ENCODE measurements around the gene SRC. TPM values are rescaled to one million over a fixed set of nuclear protein-coding genes. Genes with fewer than 3 reads are reported as not detected.

The SRC gene
- total RNA-seq, 1 donor from 2014 or later: 49.7 TPM

DNA sequence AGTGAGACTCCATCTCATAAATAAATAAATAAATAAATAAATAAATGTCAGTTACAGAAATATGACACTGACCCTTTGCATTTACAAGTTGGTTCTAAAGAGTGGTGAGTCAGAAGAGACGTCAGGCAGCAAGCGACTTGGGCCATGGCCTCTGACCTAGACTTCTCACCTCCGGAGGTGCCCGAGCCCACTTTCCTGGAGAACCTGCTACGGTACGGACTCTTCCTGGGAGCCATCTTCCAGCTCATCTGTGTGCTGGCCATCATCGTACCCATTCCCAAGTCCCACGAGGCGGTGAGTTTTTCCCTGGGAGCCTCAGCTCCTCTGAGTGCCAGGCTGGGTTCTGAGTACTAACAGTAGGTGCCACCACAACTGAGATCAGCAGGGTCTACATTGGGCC, 44.8 kb upstream of the SRC start:
- no peak overlapping the region for H3K4me3 ChIP-seq (ENCODE audit: low read depth, low read length)
- TF ChIP-seq, protein P1, sequence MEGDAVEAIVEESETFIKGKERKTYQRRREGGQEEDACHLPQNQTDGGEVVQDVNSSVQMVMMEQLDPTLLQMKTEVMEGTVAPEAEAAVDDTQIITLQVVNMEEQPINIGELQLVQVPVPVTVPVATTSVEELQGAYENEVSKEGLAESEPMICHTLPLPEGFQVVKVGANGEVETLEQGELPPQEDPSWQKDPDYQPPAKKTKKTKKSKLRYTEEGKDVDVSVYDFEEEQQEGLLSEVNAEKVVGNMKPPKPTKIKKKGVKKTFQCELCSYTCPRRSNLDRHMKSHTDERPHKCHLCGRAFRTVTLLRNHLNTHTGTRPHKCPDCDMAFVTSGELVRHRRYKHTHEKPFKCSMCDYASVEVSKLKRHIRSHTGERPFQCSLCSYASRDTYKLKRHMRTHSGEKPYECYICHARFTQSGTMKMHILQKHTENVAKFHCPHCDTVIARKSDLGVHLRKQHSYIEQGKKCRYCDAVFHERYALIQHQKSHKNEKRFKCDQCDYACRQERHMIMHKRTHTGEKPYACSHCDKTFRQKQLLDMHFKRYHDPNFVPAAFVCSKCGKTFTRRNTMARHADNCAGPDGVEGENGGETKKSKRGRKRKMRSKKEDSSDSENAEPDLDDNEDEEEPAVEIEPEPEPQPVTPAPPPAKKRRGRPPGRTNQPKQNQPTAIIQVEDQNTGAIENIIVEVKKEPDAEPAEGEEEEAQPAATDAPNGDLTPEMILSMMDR (IDR thresholded peaks at IDR 0.05; ENCODE audit: insufficient read depth, low read length, poor library complexity, severe bottlenecking): no peak
- H3K27me3 ChIP-seq (ENCODE audit: control insufficient read depth, insufficient read depth, low read length): no peaks in the 10 kb centered on the region
- no peak for DNase-seq (ENCODE audit: low read depth)
- H3K36me3 ChIP-seq (ENCODE audit: control insufficient read depth, insufficient read depth, low read length): no peaks in the 10 kb centered on the region

DNA sequence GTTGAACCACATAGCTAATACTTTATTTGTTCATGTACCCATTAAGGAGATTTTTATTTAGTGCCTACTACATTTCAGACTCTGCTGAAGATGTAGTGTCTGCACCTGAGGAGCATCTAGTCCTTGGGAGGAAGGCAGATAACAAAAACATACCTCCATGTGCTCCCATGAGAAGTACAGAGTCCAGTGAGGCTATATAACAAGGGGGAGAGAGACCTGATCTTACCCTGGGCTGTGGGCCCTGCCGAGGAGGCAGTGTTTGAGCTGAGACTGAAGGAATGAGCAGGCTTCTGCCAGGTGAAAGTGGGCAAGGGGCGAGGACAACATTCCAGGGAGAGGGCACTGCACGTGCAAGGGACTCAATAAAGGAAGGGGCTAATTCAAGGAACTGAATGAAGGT, 44.4 kb upstream of the SRC start:
- DNase-seq (ENCODE audit: low read depth): no peak
- no peak overlapping the region for H3K4me3 ChIP-seq (ENCODE audit: low read depth, low read length)
- H3K36me3 ChIP-seq (ENCODE audit: control insufficient read depth, insufficient read depth, low read length): no peaks in the 10 kb centered on the region
- H3K27me3 ChIP-seq (ENCODE audit: control insufficient read depth, insufficient read depth, low read length): no peaks in the 10 kb centered on the region
- TF ChIP-seq, protein P1 (IDR thresholded peaks at IDR 0.05; ENCODE audit: insufficient read depth, low read length, poor library complexity, severe bottlenecking): no peak

DNA sequence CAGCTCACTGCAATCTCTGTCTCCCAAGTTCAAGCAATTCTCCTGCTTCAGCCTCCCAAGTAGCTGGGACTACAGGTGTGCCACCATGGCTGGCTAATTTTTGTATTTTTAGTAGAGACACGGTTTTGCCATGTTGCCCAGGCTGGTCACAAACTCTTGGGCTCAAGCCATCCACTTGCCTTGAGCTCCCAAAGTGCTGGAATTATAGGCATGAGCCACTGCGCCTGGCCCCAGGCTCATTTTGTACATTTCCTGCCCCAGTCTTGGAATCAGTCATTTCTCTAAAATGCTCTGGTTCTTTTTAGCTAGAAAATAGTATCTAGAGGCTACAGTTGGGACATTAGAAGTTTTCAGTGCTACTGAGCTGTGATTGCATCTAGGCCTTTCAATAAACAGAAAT, 43.0 kb upstream of the SRC start:
- no peak for DNase-seq (ENCODE audit: low read depth)

DNA sequence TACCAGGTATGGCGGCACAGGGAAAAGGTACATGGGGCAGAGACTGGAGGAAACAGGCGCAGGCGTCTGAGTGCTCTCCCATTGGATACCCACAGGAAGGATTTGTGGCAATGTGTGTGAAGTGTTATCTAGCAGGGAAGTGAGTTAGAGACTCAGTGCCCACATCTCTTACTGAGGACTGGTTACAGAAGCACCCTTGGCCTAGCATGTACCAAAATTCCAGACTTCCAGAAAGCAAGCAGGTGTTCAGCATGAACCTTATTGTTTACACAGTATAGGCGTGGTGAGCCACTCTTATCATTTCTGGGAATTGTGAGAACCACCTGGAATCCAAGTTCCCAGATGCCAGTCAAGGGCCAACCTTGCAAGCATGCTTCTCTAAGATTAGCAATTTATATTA, 42.3 kb upstream of the SRC start:
- H3K4me3 ChIP-seq (ENCODE audit: low read depth, low read length): no peak overlapping the region
- DNase-seq (ENCODE audit: low read depth): no peak
- H3K36me3 ChIP-seq (ENCODE audit: control insufficient read depth, insufficient read depth, low read length): no peaks in the 10 kb centered on the region
- H3K27me3 ChIP-seq (ENCODE audit: control insufficient read depth, insufficient read depth, low read length): no peaks in the 10 kb centered on the region
- TF ChIP-seq, protein P1 (IDR thresholded peaks at IDR 0.05; ENCODE audit: insufficient read depth, low read length, poor library complexity, severe bottlenecking): no peak

More for the DNA sequence above, 43.0 kb upstream of the SRC start:
- TF ChIP-seq, protein P1 (IDR thresholded peaks at IDR 0.05; ENCODE audit: insufficient read depth, low read length, poor library complexity, severe bottlenecking): no peak
- Histone ChIP-seq H3K36me3 (ENCODE audit: control insufficient read depth, insufficient read depth, low read length) (no peaks in the 10 kb centered on the region), H3K4me3 (ENCODE audit: low read depth, low read length) (no peak overlapping the region), H3K27me3 (ENCODE audit: control insufficient read depth, insufficient read depth, low read length) (no peaks in the 10 kb centered on the region)

DNA sequence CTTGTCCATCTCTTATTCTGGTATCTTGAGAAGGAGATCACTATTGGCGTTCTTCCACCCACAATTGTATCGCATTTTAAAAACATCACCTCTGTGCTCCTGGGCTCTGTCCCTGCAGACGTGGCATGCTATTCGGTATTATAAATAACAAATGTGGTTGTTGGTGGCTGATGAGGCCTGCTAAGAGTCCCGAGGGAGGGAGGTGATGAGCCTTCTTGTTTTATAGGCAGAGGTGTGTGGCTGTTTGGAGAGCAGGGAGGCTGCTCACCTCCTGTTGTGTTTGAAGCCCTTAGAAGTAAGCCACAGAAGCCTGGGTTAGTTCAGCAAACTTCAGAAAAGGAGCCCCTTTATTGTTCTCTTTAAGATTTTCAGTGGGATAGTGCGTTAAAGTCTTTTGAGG, 40.9 kb upstream of the SRC start:
- DNase-seq (ENCODE audit: low read depth): no peak
- Histone ChIP-seq H3K27me3 (ENCODE audit: control insufficient read depth, insufficient read depth, low read length) (no peaks in the 10 kb centered on the region), H3K4me3 (ENCODE audit: low read depth, low read length) (no peak overlapping the region), H3K36me3 (ENCODE audit: control insufficient read depth, insufficient read depth, low read length) (no peaks in the 10 kb centered on the region)
- TF ChIP-seq, protein P1 (IDR thresholded peaks at IDR 0.05; ENCODE audit: insufficient read depth, low read length, poor library complexity, severe bottlenecking): no peak

DNA sequence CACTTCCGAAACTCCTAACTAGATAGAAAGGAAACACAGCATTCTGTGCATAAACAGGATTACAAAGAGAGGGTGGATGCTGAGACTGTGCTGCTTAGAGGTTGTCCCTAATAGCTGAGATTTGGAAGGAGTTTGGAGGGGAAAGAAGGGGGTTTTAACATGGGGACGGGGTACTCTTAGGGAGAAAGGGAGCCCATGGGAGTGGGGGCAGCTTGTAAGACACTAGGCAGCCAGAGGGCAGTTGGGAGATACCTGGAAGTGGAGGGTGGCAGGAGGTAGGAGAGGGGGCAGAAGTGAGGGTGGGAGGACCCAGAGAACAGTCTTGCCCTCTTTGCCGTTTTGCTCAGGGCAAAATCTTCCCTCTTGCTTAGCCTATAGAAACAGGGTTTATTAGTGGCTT, 40.1 kb upstream of the SRC start:
- no peak overlapping the region for H3K4me3 ChIP-seq (ENCODE audit: low read depth, low read length)
- no peak for DNase-seq (ENCODE audit: low read depth)
- no peaks in the 10 kb centered on the region for H3K36me3 ChIP-seq (ENCODE audit: control insufficient read depth, insufficient read depth, low read length)
- TF ChIP-seq, protein P1 (IDR thresholded peaks at IDR 0.05; ENCODE audit: insufficient read depth, low read length, poor library complexity, severe bottlenecking): no peak
- H3K27me3 ChIP-seq (ENCODE audit: control insufficient read depth, insufficient read depth, low read length): no peaks in the 10 kb centered on the region

Measured in kidney epithelial cell (primary cell).